ENCODE results near the gene POLE.

The POLE gene

DNA sequence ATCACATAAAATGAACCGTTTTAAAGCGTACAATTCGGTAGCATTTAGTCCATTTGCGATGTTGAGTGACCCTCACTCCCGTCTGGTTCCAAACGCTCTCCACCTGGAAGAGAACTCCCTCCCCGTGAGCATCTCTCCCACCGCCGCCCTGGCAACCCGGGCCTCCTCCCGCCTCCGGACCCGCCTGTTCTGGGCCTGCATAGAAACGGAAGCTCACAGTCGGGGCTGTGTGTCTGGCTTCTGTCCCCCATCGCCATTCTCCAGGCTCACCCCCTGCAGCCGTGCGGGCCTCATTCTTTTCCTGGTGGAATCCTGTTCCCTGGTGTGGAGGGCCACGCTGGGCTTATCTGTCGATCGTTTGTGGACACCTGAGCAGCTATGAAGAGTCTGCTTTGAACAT, 94.1 kb downstream of the POLE start:
- DNase-seq: no peak

DNA sequence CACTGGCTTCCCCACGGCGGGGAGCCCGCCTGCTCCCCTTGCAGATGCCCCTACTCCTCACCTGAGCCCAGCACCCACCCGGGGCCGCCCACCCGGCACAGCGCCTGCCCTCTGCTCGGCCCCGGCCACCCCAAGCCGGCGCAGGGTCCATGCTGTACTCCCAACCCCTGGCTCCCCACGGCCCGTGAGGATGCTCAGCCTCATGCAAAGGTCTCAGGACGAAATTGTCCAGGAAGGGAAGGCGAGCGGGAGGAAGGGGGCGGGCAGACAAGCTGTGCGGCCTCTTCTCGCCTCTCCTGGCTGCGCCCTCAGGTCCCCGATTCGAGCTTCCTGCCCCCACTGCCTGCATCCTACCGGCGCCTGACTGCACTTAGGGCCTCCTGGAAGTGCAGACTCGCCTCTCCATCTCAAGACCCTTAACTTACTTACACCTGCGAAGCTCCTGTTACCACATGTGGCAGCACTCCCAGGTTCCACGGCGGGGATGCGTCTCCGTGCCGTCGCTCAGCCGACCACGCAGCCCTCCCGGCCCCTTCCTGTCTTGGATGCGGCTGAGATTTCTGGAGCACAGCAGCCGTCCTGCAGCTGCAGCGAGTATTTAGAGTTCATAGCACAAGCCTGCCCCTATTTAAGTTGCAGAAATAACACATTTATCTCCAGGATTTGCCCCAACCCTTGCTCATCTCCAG, 94.7 kb downstream of the POLE start:
- no peak for DNase-seq

DNA sequence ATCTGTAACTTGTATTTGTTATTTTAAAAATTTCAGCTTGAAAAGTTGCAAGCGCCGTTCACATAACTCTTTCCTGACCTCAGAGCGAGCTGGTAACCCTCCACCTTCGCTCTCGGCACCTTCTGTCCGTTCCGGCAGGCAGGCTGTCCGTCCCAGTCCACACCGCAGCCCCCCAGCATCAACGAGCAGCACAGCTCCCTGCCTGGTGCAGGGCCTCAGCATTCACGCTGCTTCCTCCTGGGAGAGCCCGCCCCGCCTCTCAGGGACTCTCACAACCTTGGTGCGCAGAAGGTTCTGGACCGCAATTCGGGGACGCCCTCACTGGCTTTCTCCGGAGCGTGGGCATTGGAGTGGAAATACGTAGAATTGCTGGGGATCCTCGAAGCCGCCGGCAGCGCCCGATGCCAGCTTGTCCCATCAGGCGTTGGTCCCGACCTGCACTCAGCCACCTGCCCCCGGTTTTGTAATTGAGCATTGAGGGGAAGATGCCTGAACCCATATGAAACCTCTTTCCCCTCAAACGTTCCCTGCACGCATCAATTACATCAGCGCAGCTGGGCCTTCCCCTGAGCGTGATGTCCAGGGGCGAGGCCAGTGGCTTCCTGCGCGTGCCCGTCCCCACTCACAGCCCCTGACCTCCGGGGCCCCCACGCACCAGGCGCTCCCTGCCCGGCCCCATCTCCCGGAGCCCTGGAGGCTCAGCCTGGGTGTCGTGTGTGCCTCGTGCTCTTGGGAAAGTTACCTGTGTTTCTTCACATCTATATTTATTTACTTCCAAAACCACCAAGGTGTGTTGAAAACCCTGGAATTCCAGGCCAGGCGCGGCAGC, 95.8 kb downstream of the POLE start:
- DNase-seq: no peak

DNA sequence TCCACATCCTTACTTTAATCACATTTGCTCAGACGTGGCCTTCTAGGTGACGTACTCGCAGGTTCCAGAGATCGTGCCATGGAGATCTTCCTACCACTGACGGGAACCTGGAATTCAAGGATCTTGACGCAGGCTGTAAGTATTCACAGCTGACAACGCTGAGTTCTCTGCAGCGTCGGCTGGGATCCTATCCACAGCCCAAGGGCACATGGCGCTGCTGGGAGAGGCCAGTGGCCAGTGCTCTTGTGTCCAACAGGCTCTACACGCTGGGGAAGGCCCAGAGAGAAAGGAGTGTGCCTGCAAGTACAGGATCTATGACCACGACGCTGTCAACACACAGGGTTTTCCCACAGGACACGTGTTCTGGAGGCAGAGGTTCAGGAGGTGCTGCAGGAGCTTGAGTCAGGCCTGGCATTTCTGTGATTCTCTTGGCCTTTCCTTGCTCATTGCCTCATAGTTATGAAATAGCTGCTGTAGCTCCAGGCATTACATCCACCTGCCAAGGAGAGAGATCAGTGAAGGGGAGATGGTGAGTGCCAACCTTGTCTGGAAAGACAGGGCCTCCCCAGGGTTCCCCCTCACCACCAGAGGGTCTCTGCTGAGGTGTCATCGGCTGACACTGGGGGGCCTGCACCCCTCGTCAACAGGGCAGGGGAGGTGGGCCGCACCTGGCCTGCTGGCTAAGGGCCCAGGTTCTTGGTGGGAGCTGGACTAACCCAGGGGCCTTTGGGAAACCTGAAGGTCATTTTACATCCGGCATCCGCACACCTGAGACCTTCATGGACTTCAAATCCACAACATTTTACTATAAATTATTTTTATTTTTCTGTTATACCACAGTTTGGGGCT, 98.1 kb downstream of the POLE start:
- no peak for DNase-seq

DNA sequence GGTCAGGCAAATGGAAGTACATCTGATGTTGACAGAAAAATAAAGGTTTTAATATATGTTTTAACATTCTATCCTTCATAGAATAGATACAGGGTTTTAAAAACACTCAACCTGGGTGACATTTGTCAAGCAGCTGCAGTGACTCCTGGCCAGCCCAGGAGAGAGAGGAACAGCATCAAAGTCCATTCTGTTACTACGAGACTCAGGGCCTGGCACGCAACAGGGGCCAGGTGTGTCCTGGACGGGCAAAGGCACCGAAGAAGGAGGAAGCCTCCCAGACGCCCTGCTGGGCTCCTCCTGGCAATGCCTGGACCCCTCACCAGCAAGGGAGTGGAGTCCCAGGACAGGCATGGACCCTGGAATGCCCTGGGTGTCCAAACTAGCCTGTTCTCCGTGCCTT, 98.8 kb downstream of the POLE start:
- no peak for DNase-seq

DNA sequence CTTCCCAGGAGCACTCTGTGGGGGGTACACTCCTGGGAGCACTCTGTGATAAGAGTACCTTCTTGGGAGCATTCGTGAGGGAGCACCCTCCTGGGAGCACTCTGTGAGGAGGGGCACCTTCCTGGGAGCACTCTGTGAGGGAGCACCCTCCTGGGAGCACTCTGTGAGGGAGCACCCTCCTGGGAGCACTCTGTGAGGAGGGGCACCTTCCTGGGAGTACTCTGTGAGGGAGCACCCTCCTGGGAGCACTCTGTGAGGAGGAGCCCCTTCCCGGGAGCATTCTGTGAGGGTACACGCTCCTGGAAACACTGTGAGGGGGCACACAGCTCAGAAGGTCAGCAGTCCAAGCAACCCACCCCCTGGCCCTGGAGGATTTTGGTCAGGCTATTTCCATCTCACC, 99.4 kb downstream of the POLE start:
- no peak for DNase-seq

DNA sequence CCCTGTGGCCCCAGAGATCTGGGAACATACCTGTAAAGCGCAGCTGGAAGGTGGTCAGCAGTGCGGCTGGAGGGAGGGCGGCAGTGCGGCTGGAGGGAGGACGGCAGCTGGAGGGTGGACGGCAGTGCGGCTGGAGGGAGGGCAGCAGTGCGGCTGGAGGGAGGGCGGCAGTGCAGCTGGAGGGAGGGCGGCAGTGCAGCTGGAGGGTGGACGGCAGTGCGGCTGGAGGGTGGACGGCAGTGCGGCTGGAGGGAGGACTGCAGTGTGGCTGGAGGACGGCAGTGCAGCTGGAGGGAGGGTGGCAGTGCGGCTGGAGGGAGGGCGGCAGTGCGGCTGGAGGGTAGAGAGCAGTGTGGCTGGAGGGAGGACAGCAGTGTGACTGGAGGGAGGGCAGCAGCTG, 100.2 kb downstream of the POLE start:
- no peak for DNase-seq

DNA sequence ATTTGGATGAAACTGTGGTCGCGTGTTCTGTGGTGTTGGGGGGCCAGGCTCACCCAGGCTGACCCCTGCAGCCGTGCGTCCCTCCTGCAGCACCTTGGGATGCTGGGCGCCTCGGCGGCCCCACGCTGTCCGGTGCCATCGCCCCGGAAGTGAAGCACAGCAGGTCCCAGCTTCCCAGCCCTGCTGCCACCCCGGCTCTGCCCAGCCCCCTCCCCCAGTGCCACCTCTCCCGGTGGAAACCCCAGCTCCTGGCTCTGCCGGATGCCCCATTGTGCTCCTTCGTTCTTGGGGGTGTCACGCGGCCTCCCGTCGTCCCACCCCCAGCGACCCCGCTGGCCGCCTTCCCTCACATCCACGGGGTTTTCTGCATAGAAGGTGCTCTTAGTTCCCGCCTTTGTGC, 102.0 kb downstream of the POLE start:
- DNase-seq: no peak

DNA sequence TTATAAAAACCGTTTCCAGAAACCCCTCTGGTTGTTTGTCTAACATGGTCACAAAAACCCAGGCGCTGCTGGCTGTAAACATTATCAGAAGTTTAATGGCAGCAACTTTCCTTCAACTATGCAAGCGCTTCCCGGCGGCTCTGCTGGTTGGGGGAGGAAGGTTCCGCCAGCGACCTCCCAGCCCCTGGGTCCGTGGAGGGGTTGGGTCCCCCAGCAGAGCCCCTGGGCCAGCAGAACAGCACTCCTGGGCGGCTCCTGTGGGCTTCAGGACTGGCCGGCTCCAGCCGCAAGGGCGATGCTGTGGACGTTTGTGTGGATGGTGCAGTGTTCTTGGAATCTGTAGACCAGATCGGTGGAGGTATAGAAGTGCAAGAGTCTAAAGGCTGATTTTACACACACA, 102.7 kb downstream of the POLE start:
- no peak for DNase-seq

DNA sequence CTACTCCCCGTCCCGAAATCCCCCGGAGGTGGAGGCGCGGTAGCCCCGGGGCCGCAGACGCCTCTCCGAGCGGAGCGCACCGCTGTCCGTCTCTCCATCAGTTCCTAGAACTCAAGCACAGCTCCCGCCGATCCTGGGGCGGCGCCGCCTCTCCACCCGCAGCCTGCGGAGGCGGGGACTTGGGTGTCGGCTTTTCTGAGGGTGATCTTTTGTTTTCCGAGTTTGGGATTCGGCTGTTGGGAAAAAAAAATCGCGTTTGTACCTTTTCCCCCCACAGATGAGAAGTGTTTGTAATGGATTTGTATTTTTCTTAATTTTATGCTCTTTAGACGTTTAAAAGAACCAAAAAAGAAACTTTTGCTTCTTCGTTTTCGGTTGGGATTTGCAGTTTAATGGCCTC, 103.4 kb downstream of the POLE start:
- DNase-seq: no peak

DNA sequence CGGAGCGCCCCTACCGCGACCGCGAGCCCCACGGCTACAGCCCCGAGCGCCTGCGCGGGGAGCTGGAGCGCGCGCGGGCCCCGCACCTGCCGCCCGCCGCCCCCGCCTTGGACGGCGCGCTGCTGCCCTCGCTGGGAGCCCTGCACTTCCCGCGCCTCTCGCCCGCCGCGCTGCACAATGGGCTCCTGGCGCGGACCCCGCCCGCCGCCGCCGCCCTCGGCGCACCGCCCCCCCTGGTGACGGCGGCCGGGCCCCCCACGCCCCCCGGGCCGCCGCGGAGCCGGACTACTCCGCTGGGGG, 103.8 kb downstream of the POLE start:
- DNase-seq: no peak

DNA sequence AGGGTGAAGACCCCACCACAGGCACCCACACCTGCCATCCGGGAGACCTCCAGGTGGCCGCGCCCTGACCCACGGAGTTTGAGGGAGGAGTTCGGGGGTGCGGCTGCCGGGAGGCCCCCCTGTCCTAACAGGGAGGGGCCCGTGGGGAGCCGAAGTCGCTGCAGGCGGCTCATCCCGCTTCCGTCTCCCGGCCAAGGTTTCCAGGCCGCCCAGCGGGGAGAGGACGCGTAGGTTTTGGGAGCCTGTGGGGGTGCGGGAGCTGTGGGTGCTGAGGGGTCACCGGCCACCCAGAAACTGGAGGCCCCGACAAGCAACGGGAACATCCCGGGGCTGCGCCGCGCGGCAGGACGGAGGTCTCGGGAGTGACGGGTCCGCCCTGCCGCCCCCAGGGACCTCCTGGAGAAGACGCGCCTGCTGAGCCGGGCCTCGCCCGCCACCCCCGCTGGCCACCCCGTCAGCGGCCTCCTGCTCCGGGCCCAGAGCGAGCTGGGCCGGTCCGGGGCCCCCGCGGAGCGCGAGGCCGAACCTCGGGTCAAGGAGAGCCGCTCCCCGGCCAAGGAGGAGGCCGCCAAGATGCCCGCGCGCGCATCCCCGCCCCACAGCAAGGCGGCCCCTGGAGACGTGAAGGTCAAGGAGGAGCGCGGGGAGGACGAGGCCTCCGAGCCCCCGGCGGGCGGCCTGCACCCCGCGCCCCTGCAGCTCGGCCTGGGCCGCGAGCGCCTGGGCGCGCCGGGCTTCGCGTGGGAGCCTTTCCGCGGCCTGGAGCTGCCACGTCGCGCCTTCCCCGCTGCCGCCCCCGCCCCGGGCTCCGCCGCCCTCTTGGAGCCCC, 104.3 kb downstream of the POLE start:
- no peak for DNase-seq

DNA sequence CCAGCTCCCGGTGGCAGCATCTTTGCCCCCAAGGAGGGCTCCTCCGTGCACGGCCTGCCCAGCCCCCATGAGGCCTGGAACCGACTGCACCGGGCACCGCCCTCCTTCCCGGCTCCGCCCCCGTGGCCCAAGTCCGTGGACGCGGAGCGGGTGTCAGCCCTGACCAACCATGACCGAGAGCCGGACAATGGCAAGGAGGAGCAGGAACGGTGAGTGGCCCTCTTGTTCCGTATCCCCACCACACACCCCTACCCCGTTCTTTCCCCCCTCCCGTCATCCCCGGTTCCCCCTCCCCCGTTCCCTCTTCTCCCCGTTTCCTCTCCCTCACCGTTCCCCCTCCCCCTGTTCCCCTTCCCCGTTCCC, 105.1 kb downstream of the POLE start:
- DNase-seq: no peak

DNA sequence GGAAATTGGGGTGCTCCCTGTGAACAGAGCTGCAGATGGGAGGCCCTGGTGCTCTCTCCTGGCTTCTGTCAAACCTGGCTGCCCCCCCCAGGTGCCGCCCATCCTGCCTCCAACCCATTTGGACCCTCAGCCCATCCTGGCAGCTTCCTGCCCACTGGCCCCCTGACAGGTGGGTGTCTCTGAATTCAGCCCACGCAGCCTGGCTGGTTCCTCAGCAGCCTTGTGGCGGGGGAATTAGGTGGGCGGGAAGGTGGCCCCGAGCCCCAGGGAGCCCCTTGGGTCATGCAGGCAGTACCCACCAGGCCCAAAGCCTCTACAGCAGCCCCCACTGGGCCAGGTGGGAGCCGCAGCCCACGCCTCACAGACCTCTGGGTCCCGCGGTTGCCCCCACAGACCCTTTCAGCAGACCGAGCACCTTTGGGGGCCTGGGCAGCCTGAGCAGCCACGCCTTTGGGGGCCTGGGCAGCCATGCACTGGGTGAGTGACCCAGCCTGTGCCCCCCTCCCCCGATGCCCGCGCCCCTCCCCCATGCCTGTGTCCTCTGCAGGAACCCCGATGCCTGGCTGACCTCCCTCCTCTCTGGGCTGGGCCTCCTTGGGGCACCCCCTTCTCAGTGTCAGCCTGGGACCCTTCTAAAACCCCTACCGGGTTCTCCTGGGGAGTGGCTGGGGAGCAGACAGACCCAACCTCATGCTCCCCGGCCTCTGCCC, 105.6 kb downstream of the POLE start:
- DNase-seq: no peak

DNA sequence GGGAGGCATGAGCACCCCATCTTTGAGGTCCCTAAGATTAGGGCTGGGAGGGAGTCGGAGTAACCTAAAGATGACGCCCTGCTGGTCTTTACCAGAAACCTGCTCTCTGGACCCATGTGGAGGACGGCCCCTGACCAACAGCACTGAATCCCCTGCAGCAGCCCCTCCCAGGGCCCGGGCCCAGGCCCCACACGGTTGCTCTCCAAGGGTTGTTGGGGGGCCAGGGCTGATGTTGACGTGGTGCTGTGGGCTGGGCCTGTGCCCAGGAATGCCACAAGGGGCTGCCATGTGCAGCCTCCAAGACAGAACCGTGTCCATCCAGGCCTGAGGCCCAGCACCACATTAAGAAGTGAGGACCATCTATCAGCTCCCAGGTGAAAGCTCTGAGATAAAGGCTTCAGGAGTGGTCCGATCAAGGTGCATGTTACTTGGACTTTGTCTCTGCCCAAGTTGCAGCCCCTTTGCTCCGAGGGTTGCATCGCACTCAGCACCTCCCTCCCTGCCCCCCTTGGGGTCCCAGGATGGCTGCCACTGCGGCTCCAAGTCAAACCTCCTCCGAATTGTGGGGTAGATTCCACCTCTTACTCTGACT, 106.3 kb downstream of the POLE start:
- DNase-seq: no peak

DNA sequence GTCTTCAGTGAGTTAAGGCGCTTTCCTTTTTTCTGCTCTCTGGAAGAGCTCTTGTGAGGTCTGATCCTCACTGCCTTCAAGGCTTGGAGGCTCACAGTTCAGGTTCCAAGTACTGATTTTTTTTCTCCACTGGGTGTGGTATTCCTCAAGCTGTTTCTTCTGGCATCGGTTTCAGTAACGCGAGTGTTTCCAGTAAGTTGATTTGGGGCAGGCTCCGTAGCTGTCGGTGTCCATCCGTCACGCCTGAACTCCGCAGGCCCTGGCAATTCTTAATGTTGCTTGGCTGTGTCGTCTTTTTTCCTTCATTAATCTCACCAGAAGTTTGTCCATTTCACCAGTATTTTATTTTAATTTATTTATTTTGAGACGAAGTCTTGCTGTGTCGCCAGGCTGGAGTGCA, 107.4 kb downstream of the POLE start:
- no peak for DNase-seq

DNA sequence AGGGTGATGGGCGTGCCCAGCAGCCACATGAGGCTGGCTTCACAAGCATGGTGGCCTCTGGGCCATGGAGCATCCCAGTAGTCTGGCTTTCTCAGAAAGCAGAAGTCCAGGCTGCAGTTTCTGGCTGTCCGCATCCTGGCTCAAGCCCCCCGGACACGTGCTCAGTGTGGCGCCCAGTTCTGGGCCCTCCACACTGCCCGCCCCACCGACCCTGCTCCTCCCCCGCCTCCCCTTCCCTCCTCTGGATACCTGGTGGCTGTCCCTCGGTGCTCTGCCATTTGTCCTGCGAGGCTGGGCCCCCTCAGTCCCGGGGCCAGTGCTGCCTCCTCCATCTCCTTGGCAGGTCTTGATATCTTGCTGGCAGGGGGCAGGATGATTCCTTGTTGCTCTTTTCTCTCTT, 108.3 kb downstream of the POLE start:
- no peak for DNase-seq

DNA sequence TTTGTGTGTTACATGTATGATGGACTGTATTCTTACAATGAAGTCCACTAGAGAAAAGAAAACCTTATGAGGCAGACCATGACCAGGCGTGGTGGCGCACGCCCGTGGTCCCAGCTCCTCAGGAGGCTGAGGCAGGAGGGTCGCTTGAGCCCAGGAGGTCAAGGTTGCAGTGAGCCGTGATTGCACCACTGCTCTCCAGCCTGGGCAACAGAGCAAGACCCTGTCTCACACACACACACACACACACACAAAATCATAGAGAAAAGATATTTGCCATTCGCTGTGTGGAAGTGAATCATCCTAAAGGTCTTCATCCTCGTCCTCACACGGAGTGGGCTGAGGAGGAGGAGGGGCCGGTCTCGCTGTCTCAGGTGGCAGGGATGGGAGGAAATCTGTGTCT, 109.0 kb downstream of the POLE start:
- no peak for DNase-seq

DNA sequence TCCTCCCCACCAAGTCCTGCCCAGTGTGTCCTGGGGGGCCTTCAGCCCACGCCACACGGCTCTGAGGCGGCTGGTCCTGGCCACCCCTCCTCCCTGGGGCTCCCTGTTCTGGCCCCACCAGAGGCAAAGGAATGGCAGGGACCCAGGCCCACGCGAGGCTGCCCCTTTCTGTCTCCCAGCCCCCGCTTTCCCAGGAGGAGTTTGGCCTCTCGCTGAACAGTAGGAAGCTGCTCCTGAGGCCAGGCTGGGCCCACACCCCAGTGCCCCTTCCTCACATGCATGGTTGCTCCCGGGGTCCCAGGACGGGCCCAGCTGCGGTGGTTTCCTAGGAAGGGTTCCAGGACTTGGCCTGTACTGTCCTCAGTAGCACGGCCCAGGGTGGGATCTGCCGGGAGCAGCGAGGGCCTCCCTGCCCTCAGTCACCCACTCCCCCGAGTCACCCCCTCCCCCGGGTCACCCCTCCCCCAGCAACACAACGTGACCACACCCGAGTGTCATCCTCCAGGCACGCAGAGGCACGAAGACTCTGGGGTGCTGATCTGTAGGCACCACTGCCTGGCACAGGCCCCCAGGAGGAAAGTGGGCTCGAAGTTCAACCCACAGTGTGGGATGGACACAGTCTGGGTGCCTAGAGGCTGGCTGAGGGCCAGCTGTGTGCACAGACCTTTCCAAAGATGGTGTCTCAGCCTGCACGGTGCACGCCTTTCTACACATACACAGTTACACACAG, 109.8 kb downstream of the POLE start:
- no peak for DNase-seq

DNA sequence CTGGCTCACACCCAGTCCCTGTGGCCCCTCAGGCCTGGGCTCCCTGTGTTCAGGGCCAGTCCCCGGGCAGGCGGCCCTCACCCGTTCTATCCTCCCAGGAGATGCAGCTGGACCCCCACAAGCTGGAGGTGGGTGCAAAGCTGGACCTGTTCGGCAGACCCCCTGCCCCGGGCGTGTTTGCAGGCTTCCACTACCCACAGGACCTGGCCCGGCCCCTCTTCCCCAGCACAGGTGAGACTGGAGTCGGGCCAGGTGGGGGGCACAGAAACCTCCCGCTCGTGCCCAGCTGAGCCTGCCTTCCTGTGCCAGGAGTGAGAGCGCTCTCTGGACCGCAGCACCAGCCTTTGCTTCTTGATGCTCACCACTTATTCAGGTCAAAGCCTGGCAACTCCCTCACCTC, 110.4 kb downstream of the POLE start:
- DNase-seq: no peak

DNA sequence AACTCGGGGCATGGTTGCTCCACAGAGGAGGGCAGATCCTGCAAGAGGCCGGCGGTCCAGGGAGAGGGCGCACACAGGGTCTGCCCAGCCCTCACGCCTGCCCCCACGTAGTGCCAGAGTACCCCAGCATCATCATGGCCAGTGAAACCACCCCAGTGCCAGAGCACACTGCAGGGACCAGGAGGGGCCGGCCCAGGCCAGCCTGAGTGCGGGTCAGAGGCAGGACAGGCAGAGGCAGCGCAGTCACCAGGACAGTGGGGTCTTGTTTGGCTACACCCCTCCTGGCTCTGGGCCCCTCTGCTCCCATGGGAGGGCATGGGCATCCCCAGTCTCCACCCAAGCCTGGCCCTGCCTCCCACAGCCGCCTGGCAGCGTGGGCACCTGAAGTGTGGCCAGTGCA, 111.5 kb downstream of the POLE start:
- no peak for DNase-seq
